Measurements from ENCODE around the gene ABHD16A.

Gene ABHD16A

DNA sequence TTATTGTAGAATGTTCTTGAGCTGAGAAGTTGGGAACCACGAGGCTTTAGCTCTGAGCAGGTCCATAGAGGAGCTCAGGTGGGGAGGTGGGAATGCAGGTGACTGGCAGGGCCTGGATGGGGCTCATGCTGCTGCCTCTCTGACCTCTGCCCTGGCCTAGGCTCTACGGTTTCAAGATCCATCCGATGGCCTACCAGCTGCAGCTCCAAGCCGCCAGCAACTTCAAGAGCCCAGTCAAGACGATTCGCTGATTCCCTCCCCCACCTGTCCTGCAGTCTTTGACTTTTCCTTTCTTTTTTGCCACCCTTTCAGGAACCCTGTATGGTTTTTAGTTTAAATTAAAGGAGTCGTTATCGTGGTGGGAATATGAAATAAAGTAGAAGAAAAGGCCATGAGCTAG is 33.4 kb downstream of the ABHD16A start, which contains the start of gene LY6G5B:
LY6G5B (plus strand) TSS at position 301 of the 400 bp plus-strand sequence. CDS start 975 bp downstream, outside the sequence.
- Histone ChIP-seq H3K9ac (ENCODE audit: low read depth in 1 of 2, low read length in 2 of 2) (no peak within 1 kb of the TSS), H3K4me3 (ENCODE audit: low read depth in 1 of 2, low read length in 2 of 2) (no peak within 1 kb of the TSS), H3K4me1 (ENCODE audit: control insufficient read depth in 1 of 2, insufficient read depth in 2 of 2, low read length in 2 of 2) (peaks cover 7 to 17% of the 10 kb centered on the region in 2 donors), H3K27ac (ENCODE audit: low read depth, low read length) (no peak within 1 kb of the TSS), H3K9me3 (ENCODE audit: control insufficient read depth in 1 of 2, low read length in 2 of 2) (no peaks in the 10 kb centered on the region), H3K36me3 (ENCODE audit: control insufficient read depth in 1 of 2, insufficient read depth in 2 of 2, low read length in 2 of 2) (peaks cover 52 to 62% of the 10 kb centered on the region in 2 donors), H3K27me3 (ENCODE audit: control insufficient read depth in 1 of 2, insufficient read depth in 2 of 2, low read length in 2 of 2) (no peaks in the 10 kb centered on the region)

DNA sequence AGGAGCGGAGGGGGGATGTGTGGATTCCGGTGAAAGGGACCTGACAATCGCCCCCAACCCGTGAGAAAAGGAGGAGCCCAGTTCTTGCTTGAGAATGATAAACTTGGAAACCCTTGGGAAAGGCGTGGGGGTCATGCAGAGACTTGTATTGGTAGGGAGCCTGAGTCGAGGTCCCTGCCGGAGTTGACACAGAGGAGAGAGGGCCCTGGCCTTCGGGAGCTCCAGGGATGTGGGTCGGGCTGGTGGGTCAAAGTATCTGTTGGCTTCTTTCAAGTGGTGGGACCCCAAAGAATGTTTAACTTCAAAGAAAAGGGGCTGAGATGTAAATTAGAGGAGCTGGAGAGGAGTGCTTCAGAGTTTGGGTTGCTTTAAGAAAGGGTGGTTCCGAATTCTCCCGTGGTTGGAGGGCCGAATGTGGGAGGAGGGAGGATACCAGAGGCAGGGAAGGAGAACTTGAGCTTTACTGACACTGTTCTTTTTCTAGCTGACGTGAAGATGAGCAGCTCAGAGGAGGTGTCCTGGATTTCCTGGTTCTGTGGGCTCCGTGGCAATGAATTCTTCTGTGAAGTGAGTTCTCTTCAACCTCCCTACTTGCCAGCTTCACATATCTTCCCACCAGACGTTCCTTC is 36.7 kb downstream of the ABHD16A start:
- H3K27me3 ChIP-seq (ENCODE audit: control insufficient read depth in 1 of 2, insufficient read depth in 2 of 2, low read length in 2 of 2): no peaks in the 10 kb centered on the region
- H3K4me3 ChIP-seq (ENCODE audit: low read depth in 1 of 2, low read length in 2 of 2): peak overlapping the region; percentile 89 to 91
- no peaks in the 10 kb centered on the region for H3K9me3 ChIP-seq (ENCODE audit: control insufficient read depth in 1 of 2, low read length in 2 of 2)
- H3K36me3 ChIP-seq (ENCODE audit: control insufficient read depth in 1 of 2, insufficient read depth in 2 of 2, low read length in 2 of 2): peaks cover 45 to 50% of the 10 kb centered on the region in 2 donors
- peak overlapping the region; percentile 77 for H3K27ac ChIP-seq (ENCODE audit: low read depth, low read length)
- peaks cover 34 to 48% of the 10 kb centered on the region in 2 donors for H3K4me1 ChIP-seq (ENCODE audit: control insufficient read depth in 1 of 2, insufficient read depth in 2 of 2, low read length in 2 of 2)
- H3K9ac ChIP-seq (ENCODE audit: low read depth in 1 of 2, low read length in 2 of 2): peak overlapping the region; percentile 92 to 94

DNA sequence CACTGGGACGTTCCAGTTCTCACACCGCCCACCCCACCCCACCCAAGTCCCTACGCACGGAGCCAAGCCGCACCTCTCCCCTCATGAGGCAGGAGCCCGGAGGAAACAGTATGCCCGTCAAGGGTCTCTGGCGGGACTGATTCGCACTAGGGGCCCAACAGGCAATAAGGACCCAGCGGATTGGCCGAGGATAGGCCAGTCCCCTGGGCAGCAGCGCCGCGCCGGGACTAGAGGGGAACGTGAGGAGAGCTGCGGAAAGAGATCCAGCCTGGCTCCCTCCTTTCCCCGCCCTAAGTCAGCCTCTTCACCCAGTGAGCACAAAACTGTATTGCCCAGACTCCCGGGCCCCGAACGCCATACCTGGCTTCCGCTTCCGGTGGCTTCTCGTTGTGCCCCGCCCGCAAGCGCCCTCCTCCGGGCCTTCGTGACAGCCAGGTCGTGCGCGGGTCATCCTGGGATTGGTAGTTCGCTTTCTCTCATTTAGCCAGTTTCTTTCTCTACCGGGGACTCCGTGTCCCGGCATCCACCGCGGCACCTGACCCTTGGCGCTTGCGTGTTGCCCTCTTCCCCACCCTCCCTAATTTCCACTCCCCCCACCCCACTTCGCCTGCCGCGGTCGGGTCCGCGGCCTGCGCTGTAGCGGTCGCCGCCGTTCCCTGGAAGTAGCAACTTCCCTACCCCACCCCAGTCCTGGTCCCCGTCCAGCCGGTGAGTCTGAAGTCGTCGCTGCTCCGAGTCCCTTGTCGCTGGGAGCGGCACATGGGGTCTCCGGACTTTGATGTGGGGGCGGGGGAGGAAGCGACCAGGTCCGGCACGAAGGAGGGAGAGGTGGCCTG is 37.4 kb downstream of the ABHD16A start, which contains the start of gene CSNK2B:
CSNK2B (plus strand) TSS at position 580 of the 836 bp plus-strand sequence. CDS start 752 bp downstream, outside the sequence.
- Histone ChIP-seq H3K27ac (ENCODE audit: low read depth, low read length) (peak within 1 kb of the TSS; percentile 97), H3K9me3 (ENCODE audit: control insufficient read depth in 1 of 2, low read length in 2 of 2) (no peaks in the 10 kb centered on the region), H3K4me3 (ENCODE audit: low read depth in 1 of 2, low read length in 2 of 2) (peak within 1 kb of the TSS; percentile 89 to 92), H3K9ac (ENCODE audit: low read depth in 1 of 2, low read length in 2 of 2) (peak within 1 kb of the TSS; percentile 92 to 94), H3K4me1 (ENCODE audit: control insufficient read depth in 1 of 2, insufficient read depth in 2 of 2, low read length in 2 of 2) (peaks cover 39 to 54% of the 10 kb centered on the region in 2 donors), H3K27me3 (ENCODE audit: control insufficient read depth in 1 of 2, insufficient read depth in 2 of 2, low read length in 2 of 2) (no peaks in the 10 kb centered on the region), H3K36me3 (ENCODE audit: control insufficient read depth in 1 of 2, insufficient read depth in 2 of 2, low read length in 2 of 2) (peaks cover 37 to 42% of the 10 kb centered on the region in 2 donors)

DNA sequence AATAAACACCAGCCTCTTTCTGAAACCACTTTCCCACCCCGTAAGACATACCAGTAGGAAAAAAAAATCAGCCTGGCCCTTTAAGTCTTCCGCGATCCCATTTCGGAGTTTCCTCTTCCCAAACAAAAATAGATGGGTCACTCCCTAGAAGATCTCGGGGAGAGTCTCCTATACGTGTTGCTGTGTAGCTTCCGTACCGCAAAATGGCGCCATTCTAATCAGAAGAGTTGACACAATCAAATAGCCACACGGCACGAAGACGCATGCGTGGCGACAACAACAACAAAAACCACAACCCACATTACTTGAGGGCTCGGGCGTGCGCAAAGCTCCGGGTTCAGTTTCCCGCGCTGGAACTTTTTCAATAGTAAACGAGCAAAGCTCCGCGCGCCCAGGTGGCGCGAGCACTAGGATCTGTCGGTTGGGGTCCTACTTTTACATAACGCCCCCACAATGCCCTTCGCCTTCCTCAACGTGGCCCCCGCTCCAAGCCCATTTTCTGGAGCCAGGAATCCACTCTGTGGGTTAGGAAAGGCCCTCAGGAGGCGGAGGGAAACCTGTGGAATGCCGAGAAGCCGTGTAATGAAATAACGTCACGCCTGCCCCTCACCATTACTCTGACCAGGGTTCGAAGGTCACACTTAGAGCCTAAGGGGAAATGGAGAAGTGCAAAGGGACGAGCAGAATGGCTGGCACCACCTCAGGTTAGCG is 38.2 kb downstream of the ABHD16A start, which contains the start of gene GPANK1:
GPANK1 (minus strand) TSS at position 208 of the 711 bp plus-strand sequence. CDS start 519 bp downstream, outside the sequence.
- Histone ChIP-seq H3K9ac (ENCODE audit: low read depth in 1 of 2, low read length in 2 of 2) (peak within 1 kb of the TSS; percentile 80 to 94), H3K9me3 (ENCODE audit: control insufficient read depth in 1 of 2, low read length in 2 of 2) (no peaks in the 10 kb centered on the region), H3K36me3 (ENCODE audit: control insufficient read depth in 1 of 2, insufficient read depth in 2 of 2, low read length in 2 of 2) (peaks cover 31 to 35% of the 10 kb centered on the region in 2 donors), H3K4me1 (ENCODE audit: control insufficient read depth in 1 of 2, insufficient read depth in 2 of 2, low read length in 2 of 2) (peaks cover 39 to 58% of the 10 kb centered on the region in 2 donors), H3K27ac (ENCODE audit: low read depth, low read length) (peak within 1 kb of the TSS; percentile 97), H3K4me3 (ENCODE audit: low read depth in 1 of 2, low read length in 2 of 2) (peak within 1 kb of the TSS; percentile 89 to 92), H3K27me3 (ENCODE audit: control insufficient read depth in 1 of 2, insufficient read depth in 2 of 2, low read length in 2 of 2) (no peaks in the 10 kb centered on the region)

DNA sequence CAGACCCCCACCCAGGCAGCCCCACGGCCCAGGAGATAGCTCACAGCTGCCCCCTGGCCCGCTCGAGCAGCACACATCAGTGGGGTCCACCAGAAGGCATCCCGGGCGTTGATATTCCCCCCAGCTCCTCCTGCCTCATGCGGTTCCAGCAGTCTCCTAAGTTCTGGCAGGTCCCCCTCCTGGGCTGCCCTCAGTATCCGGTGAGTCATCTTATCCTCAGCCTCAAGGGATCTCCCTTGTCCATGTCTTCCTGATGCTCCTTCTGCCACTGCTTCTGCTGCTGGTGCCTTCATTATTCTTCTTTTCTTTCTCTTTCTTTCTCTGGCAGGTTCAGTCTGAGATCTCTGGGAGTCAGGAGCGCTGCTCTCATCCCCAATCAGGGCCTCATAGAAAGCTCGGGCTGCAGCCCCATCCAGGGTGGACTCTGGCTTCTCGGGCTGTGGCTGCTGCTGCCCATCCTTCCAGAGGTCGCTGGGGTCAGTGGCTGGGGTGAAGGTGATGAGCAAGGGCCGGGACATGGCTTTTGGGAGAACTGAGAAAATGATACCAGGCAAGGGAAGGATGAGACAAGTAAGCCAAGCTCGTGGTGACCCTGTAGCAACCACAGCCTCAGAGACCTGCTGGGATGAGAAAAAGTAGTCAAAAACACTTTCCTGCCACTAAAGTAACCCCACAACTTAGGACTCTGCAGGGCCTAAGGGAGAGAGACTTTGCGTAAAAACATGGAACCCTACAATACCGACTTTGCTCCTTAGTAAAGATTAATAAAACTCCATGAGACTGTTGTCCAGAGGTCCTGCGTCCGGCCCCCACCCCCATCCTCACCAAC is 38.9 kb downstream of the ABHD16A start:
- Histone ChIP-seq H3K27ac (ENCODE audit: low read depth, low read length) (peak overlapping the region; percentile 97), H3K9ac (ENCODE audit: low read depth in 1 of 2, low read length in 2 of 2) (peak overlapping the region; percentile 80 to 94), H3K4me1 (ENCODE audit: control insufficient read depth in 1 of 2, insufficient read depth in 2 of 2, low read length in 2 of 2) (peaks cover 43 to 66% of the 10 kb centered on the region in 2 donors), H3K4me3 (ENCODE audit: low read depth in 1 of 2, low read length in 2 of 2) (peak overlapping the region; percentile 89 to 92), H3K9me3 (ENCODE audit: control insufficient read depth in 1 of 2, low read length in 2 of 2) (no peaks in the 10 kb centered on the region), H3K36me3 (ENCODE audit: control insufficient read depth in 1 of 2, insufficient read depth in 2 of 2, low read length in 2 of 2) (peaks cover 24 to 27% of the 10 kb centered on the region in 2 donors), H3K27me3 (ENCODE audit: control insufficient read depth in 1 of 2, insufficient read depth in 2 of 2, low read length in 2 of 2) (no peaks in the 10 kb centered on the region)

DNA sequence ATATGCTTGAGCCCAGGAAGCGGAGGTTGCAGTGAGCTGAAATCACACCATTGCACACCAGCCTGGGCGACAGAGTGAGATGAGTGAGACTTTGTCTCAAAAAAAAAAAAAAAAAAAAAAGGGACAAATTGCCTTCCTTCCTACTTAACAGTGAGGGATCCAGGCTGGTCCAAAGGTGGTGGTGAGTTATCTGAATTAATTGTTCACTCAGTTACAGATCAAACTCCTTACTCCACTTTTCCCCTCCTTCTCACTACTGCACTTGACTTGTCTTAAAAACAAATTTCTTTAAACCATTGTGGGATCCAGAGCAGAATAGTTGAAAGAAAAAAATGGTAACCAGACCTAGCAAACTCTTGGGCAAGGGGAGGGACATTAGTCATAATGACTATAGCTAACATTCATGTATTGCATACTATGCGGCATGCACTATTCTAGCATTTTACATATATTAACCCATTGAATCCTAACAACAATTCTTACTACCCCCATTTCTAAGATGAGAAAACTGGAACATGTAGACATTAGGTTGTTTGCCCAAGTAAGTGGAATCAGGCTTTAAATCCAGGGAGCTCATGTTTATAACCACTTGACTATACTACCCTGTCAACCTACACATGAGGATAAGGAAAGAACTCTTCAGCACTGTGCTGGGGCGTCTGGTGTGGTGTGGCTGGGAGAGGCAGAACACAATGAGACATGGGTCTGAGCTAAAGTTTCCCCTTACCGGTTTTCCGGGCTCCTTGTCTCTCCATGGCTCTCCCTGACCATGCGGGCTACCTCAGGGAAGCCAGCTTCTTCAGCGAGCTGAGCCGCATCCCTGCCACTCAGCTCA is 39.8 kb downstream of the ABHD16A start:
- H3K4me1 ChIP-seq (ENCODE audit: control insufficient read depth in 1 of 2, insufficient read depth in 2 of 2, low read length in 2 of 2): peaks cover 52 to 75% of the 10 kb centered on the region in 2 donors
- H3K36me3 ChIP-seq (ENCODE audit: control insufficient read depth in 1 of 2, insufficient read depth in 2 of 2, low read length in 2 of 2): peaks cover 16 to 19% of the 10 kb centered on the region in 2 donors
- peak overlapping the region; percentile 80 to 94 for H3K9ac ChIP-seq (ENCODE audit: low read depth in 1 of 2, low read length in 2 of 2)
- no peaks in the 10 kb centered on the region for H3K9me3 ChIP-seq (ENCODE audit: control insufficient read depth in 1 of 2, low read length in 2 of 2)
- peak overlapping the region; percentile 97 for H3K27ac ChIP-seq (ENCODE audit: low read depth, low read length)
- peak overlapping the region; percentile 89 to 92 for H3K4me3 ChIP-seq (ENCODE audit: low read depth in 1 of 2, low read length in 2 of 2)
- no peaks in the 10 kb centered on the region for H3K27me3 ChIP-seq (ENCODE audit: control insufficient read depth in 1 of 2, insufficient read depth in 2 of 2, low read length in 2 of 2)

DNA sequence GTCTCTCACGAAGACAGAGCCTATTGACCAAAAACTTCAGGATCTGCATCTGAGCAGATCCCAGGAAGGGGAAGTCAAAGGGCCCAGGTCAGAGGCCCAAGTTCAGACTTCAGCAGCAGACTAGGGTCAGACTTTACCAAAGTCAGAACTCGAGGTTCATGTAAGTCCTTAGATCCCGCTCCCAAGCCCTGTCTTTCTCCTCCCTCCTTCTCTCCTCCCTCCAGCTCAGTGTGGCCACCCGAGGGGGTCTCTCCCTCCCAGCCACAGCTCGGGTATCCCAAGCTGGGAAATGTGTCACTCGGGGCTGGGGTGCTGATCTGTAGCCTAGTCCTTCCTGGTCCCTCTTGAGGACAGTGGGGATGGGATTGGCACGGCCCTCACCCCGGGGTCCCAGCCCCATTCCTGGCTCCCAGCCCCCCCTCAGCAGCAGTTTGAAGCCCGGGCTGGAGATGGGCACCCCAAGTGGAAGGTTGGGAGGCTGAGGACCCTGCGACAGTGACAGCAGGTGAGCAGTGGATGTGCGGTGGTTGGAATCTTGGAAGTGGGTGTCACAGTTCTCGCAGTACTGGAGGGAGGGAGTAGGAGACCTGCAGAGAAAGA is 40.9 kb downstream of the ABHD16A start:
- no peaks in the 10 kb centered on the region for H3K27me3 ChIP-seq (ENCODE audit: control insufficient read depth in 1 of 2, insufficient read depth in 2 of 2, low read length in 2 of 2)
- H3K9me3 ChIP-seq (ENCODE audit: control insufficient read depth in 1 of 2, low read length in 2 of 2): no peaks in the 10 kb centered on the region
- H3K9ac ChIP-seq (ENCODE audit: low read depth in 1 of 2, low read length in 2 of 2): peak overlapping the region in 1 of 2 donors; percentile 1
- H3K36me3 ChIP-seq (ENCODE audit: control insufficient read depth in 1 of 2, insufficient read depth in 2 of 2, low read length in 2 of 2): peaks cover 10 to 16% of the 10 kb centered on the region in 2 donors
- peaks cover 63 to 72% of the 10 kb centered on the region in 2 donors for H3K4me1 ChIP-seq (ENCODE audit: control insufficient read depth in 1 of 2, insufficient read depth in 2 of 2, low read length in 2 of 2)
- H3K4me3 ChIP-seq (ENCODE audit: low read depth in 1 of 2, low read length in 2 of 2): peak overlapping the region; percentile 35 to 89
- H3K27ac ChIP-seq (ENCODE audit: low read depth, low read length): no peak overlapping the region

DNA sequence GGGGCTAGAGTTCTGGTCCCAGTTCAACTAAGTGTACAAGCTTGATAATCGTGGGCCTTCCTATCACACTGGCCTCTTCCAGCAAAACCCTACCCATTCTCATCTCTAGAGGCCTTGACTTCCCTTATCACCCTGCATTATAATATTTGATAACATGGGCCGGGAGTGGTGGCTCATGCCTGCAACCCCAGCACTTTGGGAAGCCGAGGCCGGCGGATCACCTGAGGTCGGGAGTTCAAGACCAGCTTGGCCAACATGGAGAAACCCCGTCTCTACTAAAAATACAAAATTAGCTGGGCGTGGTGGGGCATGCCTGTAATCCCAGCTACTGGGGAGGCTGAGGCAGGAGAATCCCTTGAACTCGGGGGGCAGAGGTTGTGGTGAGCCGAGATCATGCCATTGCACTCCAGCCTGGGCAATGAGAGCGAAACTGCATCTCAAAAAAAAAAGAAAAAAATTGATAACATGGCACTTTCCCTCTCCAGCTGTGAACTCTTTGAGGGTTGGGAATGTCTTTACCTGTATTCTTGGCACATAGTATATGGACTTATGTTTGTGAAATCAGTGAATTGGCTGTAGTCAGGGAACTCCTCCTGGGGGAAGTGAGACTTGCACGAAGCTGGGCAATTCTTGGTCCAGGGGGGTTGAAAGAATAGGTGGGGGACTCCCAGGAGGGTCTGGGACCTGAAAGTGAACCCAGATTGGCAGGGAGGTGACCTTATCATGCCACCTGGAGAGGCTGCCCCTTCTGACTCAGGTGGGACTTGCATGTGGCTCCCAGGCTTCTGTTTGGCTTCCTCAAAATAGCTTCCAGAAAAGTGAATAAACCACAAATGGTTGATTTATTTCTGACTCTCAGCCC is 41.6 kb downstream of the ABHD16A start:
- H3K9ac ChIP-seq (ENCODE audit: low read depth in 1 of 2, low read length in 2 of 2): peak overlapping the region; percentile 83 to 96
- no peaks in the 10 kb centered on the region for H3K27me3 ChIP-seq (ENCODE audit: control insufficient read depth in 1 of 2, insufficient read depth in 2 of 2, low read length in 2 of 2)
- peak overlapping the region; percentile 88 to 97 for H3K4me3 ChIP-seq (ENCODE audit: low read depth in 1 of 2, low read length in 2 of 2)
- no peaks in the 10 kb centered on the region for H3K9me3 ChIP-seq (ENCODE audit: control insufficient read depth in 1 of 2, low read length in 2 of 2)
- peaks cover 12 to 18% of the 10 kb centered on the region in 2 donors for H3K36me3 ChIP-seq (ENCODE audit: control insufficient read depth in 1 of 2, insufficient read depth in 2 of 2, low read length in 2 of 2)
- no peak overlapping the region for H3K27ac ChIP-seq (ENCODE audit: low read depth, low read length)
- H3K4me1 ChIP-seq (ENCODE audit: control insufficient read depth in 1 of 2, insufficient read depth in 2 of 2, low read length in 2 of 2): peaks cover 59 to 66% of the 10 kb centered on the region in 2 donors

Data from duodenal mucosa (tissue), 2 donors.